Spleen (tissue), 11 donors: ENCODE results near the gene TSPAN9. TPM values are rescaled to one million over a fixed set of nuclear protein-coding genes. Genes with fewer than 3 reads are reported as not detected.
A peak's percentile ranks its signal among the peaks of the same experiment; 100 is the strongest.

ENCODE experiments used
- DNase-seq: peaks from one replicate; pipeline ENCODE4 v3.0.0-alpha.2; 2020
- H3K27ac ChIP-seq, 8 donors: fragments of 200-600 bp; sonication (generic) in 7 of 8; 1 replicate in 4 of 8; 2 replicates in 4 of 8; pipeline versions ENCODE4 v1.5.0 to v1.8.0; 2016 to 2021; ENCODE audit warnings: inconsistent platforms in 4 of 8, mild to moderate bottlenecking in 4 of 8, moderate library complexity in 1 of 8
- H3K27me3 ChIP-seq, 7 donors: fragments of 200-600 bp; sonication (generic) in 6 of 7; replicated peaks in 1 of 7; 1 replicate in 4 of 7; 2 replicates in 3 of 7; pipeline versions ENCODE4 v1.5.0 to v1.8.0; 2016 to 2021; ENCODE audit warnings: inconsistent platforms in 3 of 7, mild to moderate bottlenecking in 1 of 7
- H3K36me3 ChIP-seq, 6 donors: fragments of 200-600 bp; sonication (generic) in 5 of 6; 1 replicate in 4 of 6; 2 replicates in 2 of 6; pipeline versions ENCODE4 v1.5.0 to v1.8.0; 2016 to 2021; ENCODE audit warnings: inconsistent platforms in 2 of 6
- H3K4me1 ChIP-seq, 6 donors: fragments of 200-600 bp; sonication (generic) in 5 of 6; 1 replicate in 3 of 6; 2 replicates in 3 of 6; pipeline versions ENCODE4 v1.5.0 to v1.8.0; 2016 to 2021; ENCODE audit warnings: inconsistent platforms in 3 of 6
- H3K4me3 ChIP-seq, 8 donors: fragments of 200-600 bp; sonication (generic) in 7 of 8; 1 replicate in 4 of 8; 2 replicates in 4 of 8; pipeline versions ENCODE4 v1.5.0 to v1.8.0; 2016 to 2021; ENCODE audit warnings: inconsistent platforms in 4 of 8, mild to moderate bottlenecking in 4 of 8, moderate library complexity in 2 of 8
- H3K9me3 ChIP-seq, 8 donors: fragments of 200-600 bp; sonication (generic) in 7 of 8; 1 replicate in 4 of 8; 2 replicates in 4 of 8; pipeline versions ENCODE4 v1.5.0 to v1.8.0; 2016 to 2021; ENCODE audit warnings: inconsistent platforms in 4 of 8
- CTCF ChIP-seq, 11 experiments: fragments of 200-600 bp in 7 of 11; fragments of 450-650 bp in 4 of 11; sonication (generic) in 4 of 11; IDR thresholded peaks in 8 of 11; conservative IDR thresholded peaks in 3 of 11; 1 replicate in 7 of 11; 2 replicates in 4 of 11; pipeline versions ENCODE4 v1.4.0 to v1.8.0; 2016 to 2021; ENCODE audit warnings: antibody characterized with exemption in 11 of 11, inconsistent platforms in 4 of 11, mild to moderate bottlenecking in 1 of 11
- POLR2A ChIP-seq, 3 donors: fragments of 450-650 bp; IDR thresholded peaks; one replicate each; pipeline ENCODE4 v1.5.1; 2017; ENCODE audit warnings: antibody characterized with exemption in 3 of 3, mild to moderate bottlenecking in 1 of 3
- POLR2AphosphoS5 ChIP-seq, 3 donors: sonication (generic); formaldehyde crosslinking; IDR thresholded peaks; one replicate each; pipeline ENCODE4 v1.5.1; 2017; ENCODE audit warnings: antibody characterized with exemption in 3 of 3
- WGBS, 5 donors: extraction: QIAGEN DNeasy Blood & Tissue Kit in 3 of 5; methylation state at CpG; one replicate each; pipeline versions ENCODE4 v1.1.5 to v1.1.7; 2013 to 2018; 5-methylcytosine and 5-hydroxymethylcytosine counted together
- intact Hi-C: fragments of 100-400 bp; cut with DNase I; formaldehyde crosslinking; loops from one replicate; pipeline ENCODE4 v1.15.0; 2023; ENCODE audit warnings: low total_unique reads
- polyA plus RNA-seq, 3 donors: library from polyadenylated mRNA; stranded (reverse); fragments of 200-250 nt; gene quantifications; one replicate each; pipeline ENCODE4 v1.2.1, GENCODE V29; 2013
- total RNA-seq, 7 donors: library from RNA; depleted of rRNA in 3 of 7; stranded (reverse); fragments of >200 nt in 3 of 7; fragmentation: NEBNext Ultra II Directional in 4 of 7; extraction: Animal tissue kit (Norgen Biotek cat#: 25700) in 4 of 7; gene quantifications; one replicate each; pipeline versions ENCODE4 v1.1.0 to v1.2.1, GENCODE V29; 2016 to 2021
- donor health status: healthy with polysubstance abuse.
- donor health status: DM: no; HTN: no; CAD: no; lungs with moderate emphysema.
- donor health status: DM: no; HTN: no; CAD: no.
- donor health status: Bipolar disorder and iron deficiency.
- donor health status: healthy.
- donor health status: DM: no; HTN: no; CAD: no.
- donor health status: DM: yes; HTN: yes; CAD: no.

Gene TSPAN9
- total and polyA plus RNA-seq, 10 donors, result 3.6 to 51.1 (median 32.4) TPM

- 57 to 72% (median 66%) methylated on average over 6 of the region's 6 CpGs for WGBS, 5 donors
- Histone ChIP-seq H3K27me3 (peaks cover 0 to 2% (median 0%) of the 10 kb centered on the region in 7 donors), H3K4me1 (peaks cover 0 to 65% (median 24%) of the 10 kb centered on the region in 6 donors), H3K4me3 (no peak overlapping the region), H3K36me3 (no peaks in the 10 kb centered on the region), H3K27ac (peak overlapping the region; percentile 21 to 71 (median 51)), H3K9me3 (no peaks in the 10 kb centered on the region)
- no peak for TF ChIP-seq CTCF (IDR thresholded peaks at IDR 0.05 in 8 of 11, conservative IDR thresholded peaks at IDR 0.05 in 3 of 11)
- DNase-seq, result no peak
- intact Hi-C loops, result no loop called here
Observed at GRCh38 chr12:3083241-3083920, 6.2 kb downstream of the TSPAN9 start.

- Histone ChIP-seq H3K27me3 (no peaks in the 10 kb centered on the region), H3K4me1 (peaks cover 0 to 59% (median 21%) of the 10 kb centered on the region in 6 donors), H3K27ac (peak overlapping the region in 6 of 8 donors; percentile 26 to 71 (median 60)), H3K9me3 (no peaks in the 10 kb centered on the region), H3K36me3 (no peaks in the 10 kb centered on the region), H3K4me3 (no peak overlapping the region)
- intact Hi-C loops, result no loop called here
- WGBS, 5 donors, result 72 to 87% (median 85%) methylated on average over 3 to 5 of the region's 5 CpGs
- DNase-seq, result peak; percentile 76
- TF ChIP-seq POLR2AphosphoS5 (IDR thresholded peaks at IDR 0.05) (peak in 2 of 3 donors; percentile 58 to 62), CTCF (IDR thresholded peaks at IDR 0.05 in 8 of 11, conservative IDR thresholded peaks at IDR 0.05 in 3 of 11) (no peak), POLR2A (IDR thresholded peaks at IDR 0.05) (no peak)
Observed at GRCh38 chr12:3083921-3084347, 6.8 kb downstream of the TSPAN9 start.

GRCh38 chr12:3084742-3085141 is 7.6 kb downstream of the TSPAN9 start:
- Histone ChIP-seq H3K27me3 (no peaks in the 10 kb centered on the region), H3K4me1 (peaks cover 0 to 52% (median 20%) of the 10 kb centered on the region in 6 donors), H3K9me3 (no peaks in the 10 kb centered on the region), H3K36me3 (no peaks in the 10 kb centered on the region), H3K27ac (peak overlapping the region in 3 of 8 donors; percentile 44 to 71 (median 58)), H3K4me3 (no peak overlapping the region)
- TF ChIP-seq POLR2A (IDR thresholded peaks at IDR 0.05), result no peak
- no peak for TF ChIP-seq CTCF (IDR thresholded peaks at IDR 0.05 in 8 of 11, conservative IDR thresholded peaks at IDR 0.05 in 3 of 11)
- no peak for TF ChIP-seq POLR2AphosphoS5 (IDR thresholded peaks at IDR 0.05)
- peak; percentile 54 for DNase-seq
- WGBS, 5 donors, result 92 to 94% (median 94%) methylated on average over 12 of the region's 12 CpGs
- intact Hi-C loops, result no loop called here

GRCh38 chr12:3085341-3086139 is 8.4 kb downstream of the TSPAN9 start:
- peak; percentile 42 for DNase-seq
- H3K9me3 ChIP-seq, result no peaks in the 10 kb centered on the region
- intact Hi-C loops, result no loop called here
- 71 to 80% (median 78%) methylated on average over 17 to 19 of the region's 19 CpGs for WGBS, 5 donors
- H3K27ac ChIP-seq, result peak overlapping the region in 5 of 8 donors; percentile 5 to 71 (median 39)
- peaks cover 0 to 48% (median 20%) of the 10 kb centered on the region in 6 donors for H3K4me1 ChIP-seq
- no peaks in the 10 kb centered on the region for H3K27me3 ChIP-seq
- TF ChIP-seq CTCF (IDR thresholded peaks at IDR 0.05 in 8 of 11, conservative IDR thresholded peaks at IDR 0.05 in 3 of 11) (no peak), POLR2A (IDR thresholded peaks at IDR 0.05) (no peak), POLR2AphosphoS5 (IDR thresholded peaks at IDR 0.05) (no peak)
- H3K36me3 ChIP-seq, result no peaks in the 10 kb centered on the region
- H3K4me3 ChIP-seq, result no peak overlapping the region
